ENCODE data around the gene GAL3ST3. TPM values are rescaled to one million over a fixed set of nuclear protein-coding genes. Genes with fewer than 3 reads are reported as not detected.

The GAL3ST3 gene
- total and polyA plus RNA-seq, 10 of the 15 experiments (the other 5 are each of a cell fraction or from before 2014, with no cell fraction given) = 0.06 to 0.12 TPM; not detected in 8

DNA sequence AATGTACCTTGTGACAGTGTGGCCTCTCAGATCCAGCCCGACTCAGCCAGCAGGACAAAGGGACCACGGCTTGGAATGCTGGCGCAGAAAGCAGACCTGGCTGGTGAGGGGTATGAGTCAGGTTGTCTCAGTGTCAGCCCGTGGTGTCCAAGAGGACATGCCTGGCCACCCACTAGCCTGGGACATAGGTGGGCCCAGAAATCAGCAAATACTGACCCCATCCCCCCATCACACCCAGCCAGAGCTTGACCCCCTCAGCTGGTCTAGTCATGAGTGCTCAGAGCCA is 42.1 kb downstream of the GAL3ST3 start:
- TF ChIP-seq POLR2A (IDR thresholded peaks at IDR 0.05; ENCODE audit: low read depth, low read length) (no peak; the same call in 1 of the 2 replicates), SP1 (IDR thresholded peaks at IDR 0.05; ENCODE audit: low read depth, low read length) (no peak), ZNF24 (IDR thresholded peaks at IDR 0.05) (no peak), ZNF384 (IDR thresholded peaks at IDR 0.05; ENCODE audit: borderline replicate concordance, low read depth, low read length) (no peak), IRF4 (IDR thresholded peaks at IDR 0.05; ENCODE audit: low read depth, low read length) (no peak), TCF7 (IDR thresholded peaks at IDR 0.05; ENCODE audit: borderline replicate concordance) (no peak), SMARCA5 (IDR thresholded peaks at IDR 0.05) (no peak)
- TF ChIP-seq, protein P1, sequence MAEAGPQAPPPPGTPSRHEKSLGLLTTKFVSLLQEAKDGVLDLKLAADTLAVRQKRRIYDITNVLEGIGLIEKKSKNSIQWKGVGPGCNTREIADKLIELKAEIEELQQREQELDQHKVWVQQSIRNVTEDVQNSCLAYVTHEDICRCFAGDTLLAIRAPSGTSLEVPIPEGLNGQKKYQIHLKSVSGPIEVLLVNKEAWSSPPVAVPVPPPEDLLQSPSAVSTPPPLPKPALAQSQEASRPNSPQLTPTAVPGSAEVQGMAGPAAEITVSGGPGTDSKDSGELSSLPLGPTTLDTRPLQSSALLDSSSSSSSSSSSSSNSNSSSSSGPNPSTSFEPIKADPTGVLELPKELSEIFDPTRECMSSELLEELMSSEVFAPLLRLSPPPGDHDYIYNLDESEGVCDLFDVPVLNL (IDR thresholded peaks at IDR 0.05; ENCODE audit: low read depth, low read length) = no peak
- TF ChIP-seq, protein P2, sequence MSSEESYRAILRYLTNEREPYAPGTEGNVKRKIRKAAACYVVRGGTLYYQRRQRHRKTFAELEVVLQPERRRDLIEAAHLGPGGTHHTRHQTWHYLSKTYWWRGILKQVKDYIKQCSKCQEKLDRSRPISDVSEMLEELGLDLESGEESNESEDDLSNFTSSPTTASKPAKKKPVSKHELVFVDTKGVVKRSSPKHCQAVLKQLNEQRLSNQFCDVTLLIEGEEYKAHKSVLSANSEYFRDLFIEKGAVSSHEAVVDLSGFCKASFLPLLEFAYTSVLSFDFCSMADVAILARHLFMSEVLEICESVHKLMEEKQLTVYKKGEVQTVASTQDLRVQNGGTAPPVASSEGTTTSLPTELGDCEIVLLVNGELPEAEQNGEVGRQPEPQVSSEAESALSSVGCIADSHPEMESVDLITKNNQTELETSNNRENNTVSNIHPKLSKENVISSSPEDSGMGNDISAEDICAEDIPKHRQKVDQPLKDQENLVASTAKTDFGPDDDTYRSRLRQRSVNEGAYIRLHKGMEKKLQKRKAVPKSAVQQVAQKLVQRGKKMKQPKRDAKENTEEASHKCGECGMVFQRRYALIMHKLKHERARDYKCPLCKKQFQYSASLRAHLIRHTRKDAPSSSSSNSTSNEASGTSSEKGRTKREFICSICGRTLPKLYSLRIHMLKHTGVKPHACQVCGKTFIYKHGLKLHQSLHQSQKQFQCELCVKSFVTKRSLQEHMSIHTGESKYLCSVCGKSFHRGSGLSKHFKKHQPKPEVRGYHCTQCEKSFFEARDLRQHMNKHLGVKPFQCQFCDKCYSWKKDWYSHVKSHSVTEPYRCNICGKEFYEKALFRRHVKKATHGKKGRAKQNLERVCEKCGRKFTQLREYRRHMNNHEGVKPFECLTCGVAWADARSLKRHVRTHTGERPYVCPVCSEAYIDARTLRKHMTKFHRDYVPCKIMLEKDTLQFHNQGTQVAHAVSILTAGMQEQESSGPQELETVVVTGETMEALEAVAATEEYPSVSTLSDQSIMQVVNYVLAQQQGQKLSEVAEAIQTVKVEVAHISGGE (CRISPR knock-in tag; IDR thresholded peaks at IDR 0.05) = no peak
- TF ChIP-seq, protein P3, sequence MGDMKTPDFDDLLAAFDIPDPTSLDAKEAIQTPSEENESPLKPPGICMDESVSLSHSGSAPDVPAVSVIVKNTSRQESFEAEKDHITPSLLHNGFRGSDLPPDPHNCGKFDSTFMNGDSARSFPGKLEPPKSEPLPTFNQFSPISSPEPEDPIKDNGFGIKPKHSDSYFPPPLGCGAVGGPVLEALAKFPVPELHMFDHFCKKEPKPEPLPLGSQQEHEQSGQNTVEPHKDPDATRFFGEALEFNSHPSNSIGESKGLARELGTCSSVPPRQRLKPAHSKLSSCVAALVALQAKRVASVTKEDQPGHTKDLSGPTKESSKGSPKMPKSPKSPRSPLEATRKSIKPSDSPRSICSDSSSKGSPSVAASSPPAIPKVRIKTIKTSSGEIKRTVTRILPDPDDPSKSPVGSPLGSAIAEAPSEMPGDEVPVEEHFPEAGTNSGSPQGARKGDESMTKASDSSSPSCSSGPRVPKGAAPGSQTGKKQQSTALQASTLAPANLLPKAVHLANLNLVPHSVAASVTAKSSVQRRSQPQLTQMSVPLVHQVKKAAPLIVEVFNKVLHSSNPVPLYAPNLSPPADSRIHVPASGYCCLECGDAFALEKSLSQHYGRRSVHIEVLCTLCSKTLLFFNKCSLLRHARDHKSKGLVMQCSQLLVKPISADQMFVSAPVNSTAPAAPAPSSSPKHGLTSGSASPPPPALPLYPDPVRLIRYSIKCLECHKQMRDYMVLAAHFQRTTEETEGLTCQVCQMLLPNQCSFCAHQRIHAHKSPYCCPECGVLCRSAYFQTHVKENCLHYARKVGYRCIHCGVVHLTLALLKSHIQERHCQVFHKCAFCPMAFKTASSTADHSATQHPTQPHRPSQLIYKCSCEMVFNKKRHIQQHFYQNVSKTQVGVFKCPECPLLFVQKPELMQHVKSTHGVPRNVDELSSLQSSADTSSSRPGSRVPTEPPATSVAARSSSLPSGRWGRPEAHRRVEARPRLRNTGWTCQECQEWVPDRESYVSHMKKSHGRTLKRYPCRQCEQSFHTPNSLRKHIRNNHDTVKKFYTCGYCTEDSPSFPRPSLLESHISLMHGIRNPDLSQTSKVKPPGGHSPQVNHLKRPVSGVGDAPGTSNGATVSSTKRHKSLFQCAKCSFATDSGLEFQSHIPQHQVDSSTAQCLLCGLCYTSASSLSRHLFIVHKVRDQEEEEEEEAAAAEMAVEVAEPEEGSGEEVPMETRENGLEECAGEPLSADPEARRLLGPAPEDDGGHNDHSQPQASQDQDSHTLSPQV (IDR thresholded peaks at IDR 0.05) = no peak
- TF ChIP-seq, protein P4, sequence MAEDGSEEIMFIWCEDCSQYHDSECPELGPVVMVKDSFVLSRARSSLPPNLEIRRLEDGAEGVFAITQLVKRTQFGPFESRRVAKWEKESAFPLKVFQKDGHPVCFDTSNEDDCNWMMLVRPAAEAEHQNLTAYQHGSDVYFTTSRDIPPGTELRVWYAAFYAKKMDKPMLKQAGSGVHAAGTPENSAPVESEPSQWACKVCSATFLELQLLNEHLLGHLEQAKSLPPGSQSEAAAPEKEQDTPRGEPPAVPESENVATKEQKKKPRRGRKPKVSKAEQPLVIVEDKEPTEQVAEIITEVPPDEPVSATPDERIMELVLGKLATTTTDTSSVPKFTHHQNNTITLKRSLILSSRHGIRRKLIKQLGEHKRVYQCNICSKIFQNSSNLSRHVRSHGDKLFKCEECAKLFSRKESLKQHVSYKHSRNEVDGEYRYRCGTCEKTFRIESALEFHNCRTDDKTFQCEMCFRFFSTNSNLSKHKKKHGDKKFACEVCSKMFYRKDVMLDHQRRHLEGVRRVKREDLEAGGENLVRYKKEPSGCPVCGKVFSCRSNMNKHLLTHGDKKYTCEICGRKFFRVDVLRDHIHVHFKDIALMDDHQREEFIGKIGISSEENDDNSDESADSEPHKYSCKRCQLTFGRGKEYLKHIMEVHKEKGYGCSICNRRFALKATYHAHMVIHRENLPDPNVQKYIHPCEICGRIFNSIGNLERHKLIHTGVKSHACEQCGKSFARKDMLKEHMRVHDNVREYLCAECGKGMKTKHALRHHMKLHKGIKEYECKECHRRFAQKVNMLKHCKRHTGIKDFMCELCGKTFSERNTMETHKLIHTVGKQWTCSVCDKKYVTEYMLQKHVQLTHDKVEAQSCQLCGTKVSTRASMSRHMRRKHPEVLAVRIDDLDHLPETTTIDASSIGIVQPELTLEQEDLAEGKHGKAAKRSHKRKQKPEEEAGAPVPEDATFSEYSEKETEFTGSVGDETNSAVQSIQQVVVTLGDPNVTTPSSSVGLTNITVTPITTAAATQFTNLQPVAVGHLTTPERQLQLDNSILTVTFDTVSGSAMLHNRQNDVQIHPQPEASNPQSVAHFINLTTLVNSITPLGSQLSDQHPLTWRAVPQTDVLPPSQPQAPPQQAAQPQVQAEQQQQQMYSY (CRISPR knock-in tag; IDR thresholded peaks at IDR 0.05) = no peak
- H3K9ac ChIP-seq (ENCODE audit: control insufficient read depth, insufficient read depth, low read length) = no peak overlapping the region
- ChIA-PET POLR2A (no interaction called here), RAD21 (ENCODE audit: unreplicated experiment) (no interaction called here), CTCF (interaction anchor here (0.9 kb wide), 1 partner anchor 133 kb away, joined by 3 read pairs; no protein-coding TSS in a partner anchor), SMC1A (ENCODE audit: uncharacterized antibody, unreplicated experiment) (no interaction called here)
- no peak overlapping the region for H3K4me2 ChIP-seq (ENCODE audit: control insufficient read depth, insufficient read depth)
- H3K36me3 ChIP-seq (ENCODE audit: control insufficient read depth in 2 of 2, insufficient read depth in 2 of 2, low read length in 1 of 2) = peaks cover 2 to 4% of the 10 kb centered on the region in 2 experiments; a peak in 1 of 4 replicates
- FAIRE-seq (no peak), ATAC-seq (no peak), DNase-seq (ENCODE audit: low read depth, low spot score) (no peak)
- no peaks in the 10 kb centered on the region for H4K20me1 ChIP-seq (ENCODE audit: control insufficient read depth, insufficient read depth)
- intact Hi-C loops (cut with micrococcal nuclease; ENCODE audit: unreplicated experiment) (no loop called here), in situ Hi-C loops (cut with MboI) (no loop called here)
- H2AFZ ChIP-seq (ENCODE audit: control insufficient read depth, low read depth, low read length) = no peak overlapping the region
- H3K27ac ChIP-seq (ENCODE audit: control insufficient read depth, insufficient read depth) = no peak overlapping the region
- no TSS peak for BruUV-seq (replicated peaks)
- peaks cover 15% of the 10 kb centered on the region for H3K79me2 ChIP-seq (ENCODE audit: control insufficient read depth, insufficient read depth, low read length)
- H3K9me3 ChIP-seq (replicated peaks; ENCODE audit: control insufficient read depth, insufficient read depth, low read length) = no peaks in the 10 kb centered on the region
- H3K27me3 ChIP-seq (replicated peaks in 1 of 2; ENCODE audit: control insufficient read depth in 2 of 2, insufficient read depth in 2 of 2, low read length in 1 of 2) = peaks cover 3 to 4% of the 10 kb centered on the region in 2 experiments; a peak in 2 of 4 replicates
- peaks cover 8% of the 10 kb centered on the region for H3K4me1 ChIP-seq (ENCODE audit: control insufficient read depth, insufficient read depth, low read length)
- WGBS (ENCODE audit: insufficient coverage, insufficient replicate concordance, low lambda C conversion rate, missing lambda C conversion rate) = 74% methylated on average over 4 of the region's 4 CpGs
- H3K4me3 ChIP-seq = no peak overlapping the region
